SK-N-SH (cell line): ENCODE measurements around the gene DHRS9.

Experiments used
- CHD2 ChIP-seq: fragments of 150-350 bp; IDR thresholded peaks from 2 replicates; pipeline ENCODE4 v1.6.1; 2018; ENCODE audit warnings: low read length; ENCODE audit not compliant: partially characterized antibody
- FOXJ3 ChIP-seq: sonication (generic); formaldehyde crosslinking; IDR thresholded peaks from 2 replicates; pipeline ENCODE4 v1.5.1; 2020; ENCODE audit warnings: mild to moderate bottlenecking, missing genetic modification reagents
- GABPA ChIP-seq: IDR thresholded peaks from 2 replicates; pipeline ENCODE4 v1.4.0; 2012; ENCODE audit warnings: low read depth, mild to moderate bottlenecking
- SIN3A ChIP-seq: IDR thresholded peaks from 2 replicates; pipeline ENCODE4 v1.6.1; 2012; ENCODE audit warnings: low read depth, mild to moderate bottlenecking, low read length, moderate library complexity, borderline replicate concordance
- TF ChIP-seq, protein P1 (sequence below): fragments of 200-600 bp; sonication (generic); IDR thresholded peaks from 2 replicates; pipeline ENCODE4 v1.6.1; 2017; ENCODE audit warnings: antibody characterized with exemption, mild to moderate bottlenecking, moderate library complexity
- TF ChIP-seq, protein P2 (sequence below): IDR thresholded peaks from 2 replicates; pipeline ENCODE4; 2012

DNA sequence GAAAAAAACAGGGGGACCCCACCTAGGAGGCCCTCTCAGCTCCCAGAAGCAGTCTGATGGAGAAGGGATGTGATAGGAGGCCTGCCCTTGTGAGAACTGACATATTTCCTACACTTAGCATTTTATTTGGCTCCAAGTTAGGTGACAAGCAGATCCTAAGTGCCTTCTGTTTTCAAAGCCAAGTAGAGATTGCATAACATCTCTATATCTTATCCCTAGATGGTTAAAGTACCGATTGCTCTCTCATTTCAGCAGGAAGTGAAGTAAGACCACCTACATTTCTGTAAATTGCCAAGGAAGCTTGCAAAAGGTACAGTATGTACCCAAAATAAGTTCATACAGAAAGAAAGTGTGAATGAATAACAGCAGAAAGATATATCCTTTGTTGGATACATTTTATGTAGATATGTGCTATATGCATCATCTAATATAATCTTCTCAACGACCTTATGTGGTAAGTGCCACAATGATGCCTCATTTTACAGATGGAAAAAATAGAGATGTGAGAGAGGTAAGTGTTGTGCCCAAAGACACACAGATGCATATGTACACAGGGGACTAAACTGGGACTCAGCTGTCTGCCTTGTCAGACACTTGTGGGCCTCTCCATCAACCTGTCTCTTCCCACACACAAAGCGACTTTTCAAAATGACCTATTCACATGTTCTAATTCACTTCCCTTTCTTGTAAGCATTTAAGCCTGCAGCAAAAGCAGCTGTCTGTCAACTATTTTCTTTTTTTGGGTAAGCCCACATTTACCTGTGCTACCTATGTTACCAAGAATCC is 38.9 kb downstream of the DHRS9 start:
- TF ChIP-seq, protein P1, sequence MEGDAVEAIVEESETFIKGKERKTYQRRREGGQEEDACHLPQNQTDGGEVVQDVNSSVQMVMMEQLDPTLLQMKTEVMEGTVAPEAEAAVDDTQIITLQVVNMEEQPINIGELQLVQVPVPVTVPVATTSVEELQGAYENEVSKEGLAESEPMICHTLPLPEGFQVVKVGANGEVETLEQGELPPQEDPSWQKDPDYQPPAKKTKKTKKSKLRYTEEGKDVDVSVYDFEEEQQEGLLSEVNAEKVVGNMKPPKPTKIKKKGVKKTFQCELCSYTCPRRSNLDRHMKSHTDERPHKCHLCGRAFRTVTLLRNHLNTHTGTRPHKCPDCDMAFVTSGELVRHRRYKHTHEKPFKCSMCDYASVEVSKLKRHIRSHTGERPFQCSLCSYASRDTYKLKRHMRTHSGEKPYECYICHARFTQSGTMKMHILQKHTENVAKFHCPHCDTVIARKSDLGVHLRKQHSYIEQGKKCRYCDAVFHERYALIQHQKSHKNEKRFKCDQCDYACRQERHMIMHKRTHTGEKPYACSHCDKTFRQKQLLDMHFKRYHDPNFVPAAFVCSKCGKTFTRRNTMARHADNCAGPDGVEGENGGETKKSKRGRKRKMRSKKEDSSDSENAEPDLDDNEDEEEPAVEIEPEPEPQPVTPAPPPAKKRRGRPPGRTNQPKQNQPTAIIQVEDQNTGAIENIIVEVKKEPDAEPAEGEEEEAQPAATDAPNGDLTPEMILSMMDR, result no peak
- TF ChIP-seq GABPA, result no peak
- no peak for TF ChIP-seq SIN3A
- TF ChIP-seq CHD2, result no peak
- TF ChIP-seq, protein P2, sequence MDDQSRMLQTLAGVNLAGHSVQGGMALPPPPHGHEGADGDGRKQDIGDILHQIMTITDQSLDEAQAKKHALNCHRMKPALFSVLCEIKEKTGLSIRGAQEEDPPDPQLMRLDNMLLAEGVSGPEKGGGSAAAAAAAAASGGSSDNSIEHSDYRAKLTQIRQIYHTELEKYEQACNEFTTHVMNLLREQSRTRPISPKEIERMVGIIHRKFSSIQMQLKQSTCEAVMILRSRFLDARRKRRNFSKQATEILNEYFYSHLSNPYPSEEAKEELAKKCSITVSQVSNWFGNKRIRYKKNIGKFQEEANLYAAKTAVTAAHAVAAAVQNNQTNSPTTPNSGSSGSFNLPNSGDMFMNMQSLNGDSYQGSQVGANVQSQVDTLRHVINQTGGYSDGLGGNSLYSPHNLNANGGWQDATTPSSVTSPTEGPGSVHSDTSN, result no peak
- no peak for TF ChIP-seq FOXJ3 (CRISPR knock-in tag)
